Measurements from ENCODE around the gene ELAC2.

GRCh38 chr17:12995106-12995895 is 22.5 kb downstream of the ELAC2 start:
- TF ChIP-seq SIN3A (IDR thresholded peaks at IDR 0.05; ENCODE audit: low read depth) (no peak), CTCF (IDR thresholded peaks at IDR 0.05 in 2 of 3, conservative IDR thresholded peaks at IDR 0.05 in 1 of 3; ENCODE audit: borderline replicate concordance in 1 of 3, insufficient read depth in 1 of 3, low read depth in 2 of 3, low read length in 2 of 3) (no peak)

All from HCT116 (cell line).